K562 (cell line): Measurements from ENCODE around the gene DDAH2. TPM values are rescaled to one million over a fixed set of nuclear protein-coding genes. Genes with fewer than 3 reads are reported as not detected.

Experiments used
- JUNB ChIP-seq: fragments of 450-650 bp; formaldehyde crosslinking; conservative IDR thresholded peaks from 2 replicates; pipeline ENCODE4 v1.4.0; 2020; ENCODE audit warnings: mild to moderate bottlenecking
- ZC3H11A ChIP-seq: IDR thresholded peaks from 2 replicates; pipeline ENCODE4 v1.6.1; 2012; ENCODE audit warnings: low read depth, low read length, improper control_type of control experiment
- ZNF133 ChIP-seq: fragments of 250-450 bp; sonication (Bioruptor Pico); IDR thresholded peaks from 2 replicates; pipeline ENCODE4 v1.4.0; 2020; ENCODE audit warnings: mild to moderate bottlenecking
- ZNF384 ChIP-seq: IDR thresholded peaks from 2 replicates; pipeline ENCODE4 v1.6.1; 2012; ENCODE audit warnings: low read depth, low read length, improper control_type of control experiment
- polyA plus RNA-seq, 8 experiments: library from polyadenylated mRNA; depleted of rRNA in 4 of 8; stranded (reverse) in 5 of 8; unstranded in 3 of 8; fragments of >200 nt; fragmentation: Nextera tagmentation in 2 of 8; fragmentation: Illumina TruSeq in 1 of 8; extraction: Ambion mirVana in 2 of 8; extraction: Trizol in 1 of 8; gene quantifications; 2 replicates each; pipeline versions ENCODE4 v1.2.1 to v1.2.3, GENCODE V29; 2011 to 2014; ENCODE audit warnings: inconsistent platforms in 1 of 8, missing spikeins in 1 of 8
- total RNA-seq, 7 experiments: library from RNA; depleted of rRNA in 6 of 7; stranded (reverse); fragments of >200 nt in 6 of 7; fragmentation: Illumina TruSeq in 2 of 7; extraction: Trizol in 2 of 7; gene quantifications; 2 replicates each; pipeline versions ENCODE4 v1.2.1 to v1.2.3, GENCODE V29; 2011 to 2021; ENCODE audit warnings: low replicate concordance in 1 of 7
- TF ChIP-seq, protein P1 (sequence below): fragments of 200-800 bp; sonication (Bioruptor generic); IDR thresholded peaks from 2 replicates; pipeline ENCODE4 v1.6.1; 2016; ENCODE audit warnings: missing genetic modification characterization, missing compliant biosample characterization
- TF ChIP-seq, protein P2 (sequence below), 2 experiments: fragments of 450-650 bp in 1 of 2; IDR thresholded peaks; 2 replicates each; pipeline ENCODE4 v1.6.1; 2011 to 2017; ENCODE audit warnings: low read depth in 2 of 2, antibody characterized with exemption in 1 of 2, borderline replicate concordance in 1 of 2, low read length in 1 of 2, mild to moderate bottlenecking in 1 of 2, mixed read lengths in 1 of 2; ENCODE audit not compliant: control insufficient read depth in 1 of 2

DDAH2 gene
- total and polyA plus RNA-seq, 9 of the 15 experiments (the other 6 are each of a cell fraction or from before 2014, with no cell fraction given) = 1.8 to 45.4 (median 21.4) TPM

DNA sequence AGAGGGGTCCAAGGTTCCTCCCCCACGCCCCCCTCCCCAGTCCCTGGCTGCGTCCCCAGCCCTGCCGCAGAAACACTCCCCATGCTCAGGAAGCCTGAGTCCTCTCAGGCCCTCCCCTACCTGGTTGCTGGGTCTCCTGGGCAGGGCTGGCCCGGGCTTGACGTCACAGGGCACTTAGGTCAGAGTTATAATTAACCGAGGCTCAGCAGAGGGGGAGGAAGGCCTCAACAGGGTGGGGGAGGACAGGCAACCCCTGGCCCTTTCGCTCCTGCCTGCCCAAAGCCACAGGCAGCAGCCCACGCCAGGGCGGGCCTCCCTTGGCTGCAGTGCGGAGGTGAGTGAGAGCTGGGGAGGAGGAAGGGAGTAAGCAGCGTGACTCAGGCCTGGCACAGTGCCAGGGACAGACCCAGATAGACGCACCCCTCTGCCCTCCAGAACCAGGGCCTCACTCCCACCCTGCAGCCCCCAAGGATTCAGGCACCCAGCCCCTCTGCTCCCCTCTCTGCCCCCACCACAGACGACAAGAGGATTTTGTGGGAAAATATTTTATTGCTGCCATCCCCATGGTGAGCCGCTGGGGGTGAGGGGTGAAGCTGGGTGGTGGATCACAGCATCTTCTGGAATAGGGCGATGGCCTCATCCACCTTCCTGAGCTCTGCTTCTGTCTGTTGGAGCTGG is 48.0 kb upstream of the DDAH2 start, which contains the start of gene VWA7 (continued):
- TF ChIP-seq JUNB (CRISPR knock-in tag) (no peak), ZNF133 (CRISPR knock-in tag) (no peak), ZC3H11A (no peak; the same call in 1 of the 2 replicates), ZNF384 (peak; percentile 48; the same call in 1 of the 2 replicates)
- TF ChIP-seq, protein P1, sequence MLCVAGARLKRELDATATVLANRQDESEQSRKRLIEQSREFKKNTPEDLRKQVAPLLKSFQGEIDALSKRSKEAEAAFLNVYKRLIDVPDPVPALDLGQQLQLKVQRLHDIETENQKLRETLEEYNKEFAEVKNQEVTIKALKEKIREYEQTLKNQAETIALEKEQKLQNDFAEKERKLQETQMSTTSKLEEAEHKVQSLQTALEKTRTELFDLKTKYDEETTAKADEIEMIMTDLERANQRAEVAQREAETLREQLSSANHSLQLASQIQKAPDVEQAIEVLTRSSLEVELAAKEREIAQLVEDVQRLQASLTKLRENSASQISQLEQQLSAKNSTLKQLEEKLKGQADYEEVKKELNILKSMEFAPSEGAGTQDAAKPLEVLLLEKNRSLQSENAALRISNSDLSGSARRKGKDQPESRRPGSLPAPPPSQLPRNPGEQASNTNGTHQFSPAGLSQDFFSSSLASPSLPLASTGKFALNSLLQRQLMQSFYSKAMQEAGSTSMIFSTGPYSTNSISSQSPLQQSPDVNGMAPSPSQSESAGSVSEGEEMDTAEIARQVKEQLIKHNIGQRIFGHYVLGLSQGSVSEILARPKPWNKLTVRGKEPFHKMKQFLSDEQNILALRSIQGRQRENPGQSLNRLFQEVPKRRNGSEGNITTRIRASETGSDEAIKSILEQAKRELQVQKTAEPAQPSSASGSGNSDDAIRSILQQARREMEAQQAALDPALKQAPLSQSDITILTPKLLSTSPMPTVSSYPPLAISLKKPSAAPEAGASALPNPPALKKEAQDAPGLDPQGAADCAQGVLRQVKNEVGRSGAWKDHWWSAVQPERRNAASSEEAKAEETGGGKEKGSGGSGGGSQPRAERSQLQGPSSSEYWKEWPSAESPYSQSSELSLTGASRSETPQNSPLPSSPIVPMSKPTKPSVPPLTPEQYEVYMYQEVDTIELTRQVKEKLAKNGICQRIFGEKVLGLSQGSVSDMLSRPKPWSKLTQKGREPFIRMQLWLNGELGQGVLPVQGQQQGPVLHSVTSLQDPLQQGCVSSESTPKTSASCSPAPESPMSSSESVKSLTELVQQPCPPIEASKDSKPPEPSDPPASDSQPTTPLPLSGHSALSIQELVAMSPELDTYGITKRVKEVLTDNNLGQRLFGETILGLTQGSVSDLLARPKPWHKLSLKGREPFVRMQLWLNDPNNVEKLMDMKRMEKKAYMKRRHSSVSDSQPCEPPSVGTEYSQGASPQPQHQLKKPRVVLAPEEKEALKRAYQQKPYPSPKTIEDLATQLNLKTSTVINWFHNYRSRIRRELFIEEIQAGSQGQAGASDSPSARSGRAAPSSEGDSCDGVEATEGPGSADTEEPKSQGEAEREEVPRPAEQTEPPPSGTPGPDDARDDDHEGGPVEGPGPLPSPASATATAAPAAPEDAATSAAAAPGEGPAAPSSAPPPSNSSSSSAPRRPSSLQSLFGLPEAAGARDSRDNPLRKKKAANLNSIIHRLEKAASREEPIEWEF (CRISPR knock-in tag) = peak; percentile 66; the same call in 1 of the 2 replicates
- TF ChIP-seq, protein P2, sequence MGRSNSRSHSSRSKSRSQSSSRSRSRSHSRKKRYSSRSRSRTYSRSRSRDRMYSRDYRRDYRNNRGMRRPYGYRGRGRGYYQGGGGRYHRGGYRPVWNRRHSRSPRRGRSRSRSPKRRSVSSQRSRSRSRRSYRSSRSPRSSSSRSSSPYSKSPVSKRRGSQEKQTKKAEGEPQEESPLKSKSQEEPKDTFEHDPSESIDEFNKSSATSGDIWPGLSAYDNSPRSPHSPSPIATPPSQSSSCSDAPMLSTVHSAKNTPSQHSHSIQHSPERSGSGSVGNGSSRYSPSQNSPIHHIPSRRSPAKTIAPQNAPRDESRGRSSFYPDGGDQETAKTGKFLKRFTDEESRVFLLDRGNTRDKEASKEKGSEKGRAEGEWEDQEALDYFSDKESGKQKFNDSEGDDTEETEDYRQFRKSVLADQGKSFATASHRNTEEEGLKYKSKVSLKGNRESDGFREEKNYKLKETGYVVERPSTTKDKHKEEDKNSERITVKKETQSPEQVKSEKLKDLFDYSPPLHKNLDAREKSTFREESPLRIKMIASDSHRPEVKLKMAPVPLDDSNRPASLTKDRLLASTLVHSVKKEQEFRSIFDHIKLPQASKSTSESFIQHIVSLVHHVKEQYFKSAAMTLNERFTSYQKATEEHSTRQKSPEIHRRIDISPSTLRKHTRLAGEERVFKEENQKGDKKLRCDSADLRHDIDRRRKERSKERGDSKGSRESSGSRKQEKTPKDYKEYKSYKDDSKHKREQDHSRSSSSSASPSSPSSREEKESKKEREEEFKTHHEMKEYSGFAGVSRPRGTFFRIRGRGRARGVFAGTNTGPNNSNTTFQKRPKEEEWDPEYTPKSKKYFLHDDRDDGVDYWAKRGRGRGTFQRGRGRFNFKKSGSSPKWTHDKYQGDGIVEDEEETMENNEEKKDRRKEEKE (IDR thresholded peaks at IDR 0.05; ENCODE audit: borderline replicate concordance in 1 of 2, control insufficient read depth in 1 of 2, low read depth in 2 of 2, low read length in 1 of 2) = peak in 1 of 2 experiments; percentile 93; a peak in 3 of 4 replicates
